Activated T-helper 1 cell treated with anti-CD3 and anti-CD28 coated beads, Interleukin-12 subunit alpha, Interleukin-12 subunit beta, Interleukin-2, Interleukin-4 antibody, amounts not matched to agents 30 ng/mL and 10 ng/mL and 1 ng/mL, durations not matched to agents 14 hours and 24 hours and 36 hours (primary cell): ENCODE measurements around the gene SSRP1. TPM values are rescaled to one million over a fixed set of nuclear protein-coding genes. Genes with fewer than 3 reads are reported as not detected.

ENCODE experiments used
- DNase-seq: peaks from one replicate; pipeline ENCODE4 v3.0.0; 2021; ENCODE audit warnings: low spot score
- H3K27ac Mint-ChIP-seq: one replicate; pipeline ENCODE4 v1.8.0; 2021; ENCODE audit warnings: mild to moderate bottlenecking, mixed read lengths
- H3K27me3 Mint-ChIP-seq: one replicate; pipeline ENCODE4 v1.8.0; 2022; ENCODE audit warnings: mild to moderate bottlenecking, moderate library complexity, mixed read lengths; ENCODE audit not compliant: insufficient read depth
- H3K36me3 Mint-ChIP-seq: one replicate; pipeline ENCODE4 v1.8.0; 2021; ENCODE audit warnings: low read depth, mixed read lengths
- H3K4me1 Mint-ChIP-seq: one replicate; pipeline ENCODE4 v1.8.0; 2021; ENCODE audit warnings: low read depth, mixed read lengths
- H3K4me3 Mint-ChIP-seq: one replicate; pipeline ENCODE4 v1.8.0; 2021; ENCODE audit warnings: mild to moderate bottlenecking, moderate library complexity, mixed read lengths
- H3K9me3 Mint-ChIP-seq: one replicate; pipeline ENCODE4 v1.8.0; 2021; ENCODE audit warnings: mixed read lengths
- intact Hi-C: fragments of 100-400 bp; cut with micrococcal nuclease; formaldehyde crosslinking; loops from one replicate; pipeline ENCODE4 v1.15.1; 2024
- total RNA-seq: library from RNA; stranded (reverse); gene quantifications from 2 replicates; pipeline ENCODE4 v1.2.3, GENCODE V29; 2022

SSRP1 gene
- total RNA-seq, 1 donor from 2014 or later = 239 TPM

DNA sequence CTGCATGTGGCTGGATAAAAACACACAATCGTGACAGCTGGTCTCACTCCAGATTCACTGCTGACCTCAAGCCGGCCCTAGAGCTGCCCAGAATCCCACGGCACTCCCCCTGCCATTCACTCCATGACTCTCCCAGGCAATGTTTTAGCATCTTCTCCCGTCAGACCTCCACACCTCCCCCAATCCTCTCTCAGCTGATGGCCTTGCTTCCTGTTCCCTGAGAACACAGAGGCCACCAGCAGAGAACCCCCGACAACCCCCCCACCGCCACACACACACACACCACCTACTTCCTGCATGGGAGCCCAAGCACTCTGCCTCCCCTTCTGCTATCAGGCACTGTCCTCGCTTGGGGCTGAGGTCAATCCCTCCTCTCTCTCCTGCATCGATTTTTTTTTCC, 20.2 kb downstream of the SSRP1 start:
- Mint-ChIP-seq H3K36me3 (peaks cover 9% of the 10 kb centered on the region), H3K4me1 (peaks cover 5% of the 10 kb centered on the region), H3K4me3 (no peak overlapping the region), H3K9me3 (no peaks in the 10 kb centered on the region), H3K27ac (no peak overlapping the region), H3K27me3 (no peaks in the 10 kb centered on the region)
- intact Hi-C loops = no loop called here
- DNase-seq = no peak

GRCh38 chr11:57314221-57314973, 21.3 kb downstream of the SSRP1 start:
- no peak for DNase-seq
- Mint-ChIP-seq H3K27ac (no peak overlapping the region), H3K9me3 (no peaks in the 10 kb centered on the region), H3K27me3 (no peaks in the 10 kb centered on the region), H3K4me3 (no peak overlapping the region), H3K36me3 (peaks cover 9% of the 10 kb centered on the region), H3K4me1 (peaks cover 5% of the 10 kb centered on the region)
- intact Hi-C loops = no loop called here

- Mint-ChIP-seq H3K27ac (no peak overlapping the region), H3K4me1 (peaks cover 5% of the 10 kb centered on the region)
Observed at GRCh38 chr11:57313788-57314135, 21.9 kb downstream of the SSRP1 start.

GRCh38 chr11:57313071-57313787, 22.5 kb downstream of the SSRP1 start:
- peaks cover 5% of the 10 kb centered on the region for H3K4me1 Mint-ChIP-seq
- H3K36me3 Mint-ChIP-seq = peaks cover 7% of the 10 kb centered on the region
- H3K4me3 Mint-ChIP-seq = no peak overlapping the region
- DNase-seq = no peak
- H3K27me3 Mint-ChIP-seq = no peaks in the 10 kb centered on the region
- H3K27ac Mint-ChIP-seq = no peak overlapping the region
- no peaks in the 10 kb centered on the region for H3K9me3 Mint-ChIP-seq
- intact Hi-C loops = no loop called here

More at GRCh38 chr11:57313788-57314135, 21.9 kb downstream of the SSRP1 start:
- intact Hi-C loops = no loop called here
- no peaks in the 10 kb centered on the region for H3K9me3 Mint-ChIP-seq
- H3K4me3 Mint-ChIP-seq = no peak overlapping the region
- no peak for DNase-seq
- H3K27me3 Mint-ChIP-seq = no peaks in the 10 kb centered on the region
- peaks cover 7% of the 10 kb centered on the region for H3K36me3 Mint-ChIP-seq

DNA sequence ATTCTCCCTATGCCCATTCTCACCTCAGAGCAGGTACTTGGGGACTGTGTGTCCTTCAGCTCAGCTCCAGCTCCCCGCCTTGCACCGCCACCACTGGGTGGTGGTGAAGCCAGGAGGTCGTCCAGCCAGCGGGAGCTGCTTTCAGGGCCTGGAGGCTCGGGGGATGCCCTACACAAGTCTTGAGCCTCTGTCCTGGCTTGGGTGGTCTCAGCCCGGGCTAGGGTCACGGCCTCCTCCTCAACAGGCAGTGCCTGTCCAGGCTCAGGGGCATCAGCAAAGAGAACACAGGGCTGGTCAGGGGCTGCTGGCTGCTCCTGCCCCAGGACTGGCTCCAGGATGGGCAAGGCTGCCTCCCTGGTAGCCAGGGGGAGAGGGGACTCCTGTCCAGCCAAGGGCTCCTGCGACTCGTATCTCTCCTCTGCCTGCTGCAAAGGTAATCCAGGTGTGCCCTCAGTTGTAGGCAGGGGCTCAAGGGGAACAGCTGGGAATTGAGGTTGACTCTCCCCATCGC, 23.1 kb downstream of the SSRP1 start:
- Mint-ChIP-seq H3K4me3 (no peak overlapping the region), H3K27me3 (no peaks in the 10 kb centered on the region), H3K9me3 (no peaks in the 10 kb centered on the region), H3K36me3 (peaks cover 5% of the 10 kb centered on the region), H3K27ac (peak overlapping the region; percentile 77), H3K4me1 (peaks cover 5% of the 10 kb centered on the region)
- intact Hi-C loops = no loop called here
- no peak for DNase-seq

DNA sequence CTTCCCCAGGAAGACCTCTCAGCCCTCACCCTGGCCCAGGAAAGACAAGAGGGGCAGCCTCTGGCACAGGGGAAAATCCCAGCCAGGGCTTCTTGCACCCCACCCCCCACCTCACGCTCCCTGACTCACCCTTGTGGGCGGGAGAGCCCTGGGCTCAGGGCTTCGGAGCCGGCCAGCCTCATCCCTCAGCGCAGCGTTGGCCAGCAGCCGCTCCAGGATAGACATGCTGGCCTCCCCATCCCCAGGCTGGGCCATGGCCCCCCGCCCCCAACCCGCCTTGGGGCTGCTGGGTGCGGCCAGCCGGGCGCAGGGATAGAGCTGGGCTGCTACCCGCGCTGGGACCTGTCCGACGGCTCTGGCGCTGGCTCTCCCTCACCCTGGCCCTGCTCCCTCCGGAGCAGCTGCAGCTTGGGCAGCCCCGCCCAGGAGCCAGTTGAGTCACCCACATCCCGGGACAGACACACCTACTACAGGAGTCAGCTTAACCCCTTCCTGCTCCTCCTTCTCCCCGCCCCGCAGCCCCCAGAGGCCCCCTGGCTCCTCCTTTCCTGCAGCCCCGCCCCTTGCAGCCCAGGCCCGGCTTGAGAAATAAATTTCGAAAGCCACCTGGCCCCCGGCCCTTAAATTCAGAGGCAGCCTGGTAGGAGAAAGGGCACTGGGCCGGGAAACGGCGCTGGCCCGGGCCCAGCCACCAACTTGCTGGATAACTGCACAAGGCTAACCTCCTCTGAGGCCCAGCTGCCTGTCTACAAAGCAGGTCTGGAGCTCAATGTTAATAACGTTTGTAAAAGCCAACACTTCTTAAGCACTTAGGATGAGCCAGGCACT, 24.4 kb downstream of the SSRP1 start:
- peak overlapping the region; percentile 65 for H3K4me3 Mint-ChIP-seq
- intact Hi-C loops = loop anchor here (1.0 kb wide), 1 partner anchor 14 kb away; no protein-coding TSS in a partner anchor
- peak overlapping the region; percentile 43 for H3K27ac Mint-ChIP-seq
- peaks cover 2% of the 10 kb centered on the region for H3K27me3 Mint-ChIP-seq
- H3K4me1 Mint-ChIP-seq = peaks cover 5% of the 10 kb centered on the region
- peak; percentile 47 for DNase-seq
- H3K36me3 Mint-ChIP-seq = peaks cover 5% of the 10 kb centered on the region
- H3K9me3 Mint-ChIP-seq = no peaks in the 10 kb centered on the region

DNA sequence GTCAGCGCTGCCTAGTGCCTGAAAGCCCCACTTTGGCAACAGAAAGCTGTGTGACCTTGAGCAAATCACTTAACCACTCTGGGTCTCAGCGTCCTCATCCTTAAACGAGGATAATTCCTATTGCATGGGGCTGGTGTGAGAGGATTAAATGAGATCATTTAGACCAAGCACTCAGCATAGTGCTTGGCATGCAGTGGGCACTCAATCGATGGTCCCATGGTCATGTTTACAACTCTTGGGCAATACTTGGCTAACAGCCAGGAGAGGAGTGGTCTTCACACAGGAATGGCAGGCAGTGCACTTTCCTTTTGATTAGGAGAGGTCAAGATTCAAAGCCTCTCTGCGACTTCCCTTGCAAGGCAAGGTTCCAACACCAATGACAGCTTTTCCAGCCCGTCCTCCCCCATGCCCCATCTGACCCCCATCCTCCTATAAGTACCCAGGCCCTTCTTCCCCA, 25.0 kb downstream of the SSRP1 start:
- peaks cover 5% of the 10 kb centered on the region for H3K36me3 Mint-ChIP-seq
- intact Hi-C loops = loop anchor here (1.0 kb wide), 1 partner anchor 15 kb away; no protein-coding TSS in a partner anchor
- peak overlapping the region; percentile 65 for H3K4me3 Mint-ChIP-seq
- no peaks in the 10 kb centered on the region for H3K9me3 Mint-ChIP-seq
- H3K27me3 Mint-ChIP-seq = peaks cover 2% of the 10 kb centered on the region
- H3K27ac Mint-ChIP-seq = peak overlapping the region; percentile 43
- DNase-seq = no peak
- H3K4me1 Mint-ChIP-seq = peaks cover 5% of the 10 kb centered on the region

DNA sequence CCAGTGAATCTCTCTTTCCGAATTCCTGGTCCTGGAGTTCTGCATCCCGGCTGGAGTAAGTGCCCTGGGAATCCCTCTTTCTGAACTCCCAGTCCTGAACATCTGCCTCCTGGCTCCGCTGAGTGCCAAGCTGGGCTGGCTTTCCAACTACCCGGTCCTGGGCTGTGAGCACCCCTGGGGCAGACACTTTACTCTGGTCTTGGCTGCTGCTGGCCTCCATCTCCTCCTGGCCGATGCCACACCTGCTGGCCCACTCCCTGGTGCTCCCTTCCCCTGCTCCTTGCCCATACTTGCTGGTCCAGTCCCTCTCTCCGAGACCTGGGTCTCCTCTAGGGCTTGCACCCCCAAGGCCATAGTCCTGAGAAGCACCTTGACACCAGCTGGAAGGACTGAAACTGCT, 25.6 kb downstream of the SSRP1 start:
- Mint-ChIP-seq H3K4me1 (peaks cover 5% of the 10 kb centered on the region), H3K36me3 (peaks cover 5% of the 10 kb centered on the region), H3K27me3 (peaks cover 2% of the 10 kb centered on the region), H3K27ac (no peak overlapping the region), H3K4me3 (no peak overlapping the region), H3K9me3 (no peaks in the 10 kb centered on the region)
- intact Hi-C loops = no loop called here
- DNase-seq = no peak

DNA sequence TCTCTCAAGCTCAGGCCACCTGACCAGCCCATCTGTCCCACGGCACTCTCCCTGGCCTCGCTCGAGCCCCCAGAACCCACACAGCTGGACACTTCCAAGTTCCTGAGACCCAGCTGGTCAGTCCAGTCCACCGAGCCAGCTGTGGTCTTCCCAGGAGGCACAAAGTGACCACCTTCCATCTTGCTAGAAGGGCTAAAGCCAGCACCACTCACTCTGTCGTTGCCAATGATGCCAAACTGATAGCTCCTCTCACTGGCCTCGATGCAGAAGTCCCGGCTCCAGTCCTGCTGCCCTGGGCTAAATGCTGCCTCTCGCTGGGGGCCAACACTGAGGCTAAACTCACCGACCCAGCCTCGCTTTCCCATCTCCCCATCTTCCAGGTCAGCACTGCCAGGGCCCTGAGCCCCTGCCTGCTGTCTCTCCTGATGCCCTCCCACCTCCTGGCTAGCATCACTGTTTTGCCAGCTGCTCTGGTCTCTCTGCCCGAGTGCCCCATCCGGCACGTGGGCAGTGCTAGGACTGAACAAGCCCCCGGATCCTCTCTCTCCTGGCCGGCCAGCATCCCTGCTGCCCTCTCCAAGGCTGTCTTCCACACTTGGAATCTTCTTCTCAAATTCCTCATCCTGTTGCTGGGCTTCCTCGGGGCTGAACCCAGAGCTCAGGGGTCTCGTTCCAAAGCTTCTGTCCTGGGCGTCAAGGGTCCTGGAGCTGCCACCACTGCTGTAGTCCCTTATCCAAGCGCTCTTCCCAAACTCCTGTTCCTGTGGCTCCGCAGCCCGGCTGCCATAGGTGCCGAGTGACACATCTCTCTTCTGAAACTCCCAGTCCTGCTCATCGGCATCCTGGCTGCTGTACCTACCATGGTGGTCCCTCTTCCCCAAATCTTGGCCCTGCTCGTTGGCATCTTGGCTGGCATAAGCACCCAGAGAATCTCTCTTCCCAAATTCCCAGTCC, 26.3 kb downstream of the SSRP1 start:
- Mint-ChIP-seq H3K27ac (no peak overlapping the region), H3K4me3 (no peak overlapping the region), H3K4me1 (peaks cover 5% of the 10 kb centered on the region), H3K27me3 (peaks cover 2% of the 10 kb centered on the region), H3K36me3 (peaks cover 5% of the 10 kb centered on the region), H3K9me3 (no peaks in the 10 kb centered on the region)
- DNase-seq = no peak
- intact Hi-C loops = no loop called here

DNA sequence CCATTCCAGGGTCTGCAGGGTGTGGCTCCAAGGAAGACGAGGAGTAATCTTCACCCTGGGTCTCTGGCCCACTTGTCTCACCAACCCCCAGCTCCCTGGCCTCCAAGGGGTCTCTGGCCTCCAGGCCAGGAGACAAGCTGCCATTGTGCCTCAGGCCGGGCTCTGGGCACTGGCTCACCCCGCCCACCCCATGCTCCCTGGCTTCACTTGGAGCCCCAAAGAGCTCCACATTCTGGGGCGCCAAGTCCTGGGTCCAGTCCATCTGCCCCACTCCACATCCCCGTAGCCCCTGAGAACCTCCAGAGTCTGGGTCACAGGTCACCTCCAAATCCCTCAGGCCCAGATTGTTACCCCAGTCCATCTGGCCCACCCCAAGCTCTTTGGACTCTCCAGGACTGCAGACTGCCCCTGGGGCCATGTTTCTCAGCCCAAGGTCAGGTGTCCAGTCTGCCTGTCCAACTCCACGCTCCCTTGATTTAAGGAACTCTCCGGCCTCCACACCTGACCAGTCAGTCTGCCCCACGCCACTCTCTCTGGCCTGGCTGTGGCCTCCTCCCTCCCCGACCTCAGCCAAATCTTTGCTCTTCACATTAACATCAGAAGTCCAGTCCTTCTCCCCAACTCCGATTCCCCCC, 27.1 kb downstream of the SSRP1 start:
- H3K4me1 Mint-ChIP-seq = peaks cover 5% of the 10 kb centered on the region
- no peaks in the 10 kb centered on the region for H3K9me3 Mint-ChIP-seq
- intact Hi-C loops = no loop called here
- peaks cover 2% of the 10 kb centered on the region for H3K27me3 Mint-ChIP-seq
- H3K4me3 Mint-ChIP-seq = no peak overlapping the region
- DNase-seq = no peak
- H3K36me3 Mint-ChIP-seq = peaks cover 3% of the 10 kb centered on the region
- H3K27ac Mint-ChIP-seq = no peak overlapping the region

DNA sequence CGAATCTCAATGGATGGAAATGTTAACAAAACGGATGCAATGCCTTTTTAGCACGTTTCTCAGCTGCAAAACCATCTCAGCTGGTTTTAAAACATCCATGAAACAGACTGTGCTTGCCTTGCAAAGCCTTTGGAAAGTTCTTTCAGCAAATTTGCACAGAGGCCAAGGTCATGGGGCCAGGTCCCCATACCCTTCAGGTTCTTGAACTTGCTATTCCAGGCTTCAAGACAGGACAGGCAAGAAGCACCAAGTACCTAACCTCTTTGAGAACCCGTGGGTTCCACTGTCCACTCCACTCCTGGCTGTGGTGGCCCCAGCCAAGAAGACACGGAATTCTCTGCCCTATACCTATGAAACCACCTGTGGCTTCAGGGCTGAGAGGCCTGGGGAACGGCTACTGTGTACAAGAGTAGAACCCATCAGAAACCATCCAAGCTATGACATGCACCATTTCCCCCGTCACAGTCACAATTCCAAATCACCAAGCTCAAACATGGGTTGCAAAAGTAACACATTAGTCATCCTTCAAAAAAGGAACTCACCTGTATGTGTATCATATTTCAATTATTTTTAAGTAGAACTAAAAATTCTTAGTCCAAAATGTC, 27.9 kb downstream of the SSRP1 start:
- Mint-ChIP-seq H3K27me3 (peaks cover 2% of the 10 kb centered on the region), H3K4me1 (peaks cover 5% of the 10 kb centered on the region), H3K36me3 (peaks cover 5% of the 10 kb centered on the region), H3K4me3 (no peak overlapping the region), H3K27ac (no peak overlapping the region), H3K9me3 (no peaks in the 10 kb centered on the region)
- intact Hi-C loops = no loop called here
- DNase-seq = no peak
